Thyroid gland (tissue), 4 donors: ENCODE results near the gene AKAP12. TPM values are rescaled to one million over a fixed set of nuclear protein-coding genes. Genes with fewer than 3 reads are reported as not detected.

Source experiments
- DNase-seq, 2 donors: peaks; one replicate each; pipeline ENCODE4 v3.0.0-alpha.2; 2019
- H3K27ac ChIP-seq, 3 donors: fragments of 200-600 bp; sonication (generic); 1 replicate in 2 of 3; 2 replicates in 1 of 3; pipeline ENCODE4 v1.5.1; 2016 to 2019; ENCODE audit warnings: mild to moderate bottlenecking in 1 of 3, moderate library complexity in 1 of 3
- H3K27me3 ChIP-seq: fragments of 200-600 bp; sonication (generic); one replicate; pipeline ENCODE4 v1.5.1; 2019
- H3K36me3 ChIP-seq, 2 donors: fragments of 200-600 bp; sonication (generic); one replicate each; pipeline ENCODE4 v1.5.1; 2016 to 2019
- H3K4me1 ChIP-seq, 2 donors: fragments of 200-600 bp; sonication (generic); one replicate each; pipeline ENCODE4 v1.5.1; 2017 to 2019
- H3K4me3 ChIP-seq, 3 donors: fragments of 200-600 bp; sonication (generic); replicated peaks in 1 of 3; 1 replicate in 2 of 3; 2 replicates in 1 of 3; pipeline ENCODE4 v1.5.1; 2016; ENCODE audit warnings: mild to moderate bottlenecking in 1 of 3
- H3K9me3 ChIP-seq: fragments of 200-600 bp; sonication (generic); one replicate; pipeline ENCODE4 v1.5.1; 2017
- POLR2A ChIP-seq, 2 donors: fragments of 450-650 bp; IDR thresholded peaks; one replicate each; pipeline ENCODE4 v1.6.1; 2017; ENCODE audit warnings: antibody characterized with exemption in 2 of 2, mild to moderate bottlenecking in 2 of 2, moderate library complexity in 1 of 2
- WGBS, 2 donors: methylation state at CpG; one replicate each; pipeline ENCODE4 v1.1.5; 2017; 5-methylcytosine and 5-hydroxymethylcytosine counted together
- intact Hi-C: fragments of 100-400 bp; cut with DNase I; formaldehyde crosslinking; loops from one replicate; pipeline ENCODE4 v1.15.1; 2023
- total RNA-seq, 4 donors: library from RNA; depleted of rRNA; stranded (reverse); fragments of >200 nt; gene quantifications; one replicate each; pipeline ENCODE4 v1.2.3, GENCODE V29; 2016
- TF ChIP-seq, protein P1 (sequence below), 6 experiments: fragments of 200-600 bp in 3 of 6; fragments of 450-650 bp in 3 of 6; sonication (generic) in 3 of 6; IDR thresholded peaks; one replicate each; pipeline ENCODE4 v1.5.1; 2016 to 2019; ENCODE audit warnings: antibody characterized with exemption in 6 of 6, mild to moderate bottlenecking in 2 of 6, inconsistent platforms in 1 of 6, moderate library complexity in 1 of 6

Gene AKAP12, protein sequence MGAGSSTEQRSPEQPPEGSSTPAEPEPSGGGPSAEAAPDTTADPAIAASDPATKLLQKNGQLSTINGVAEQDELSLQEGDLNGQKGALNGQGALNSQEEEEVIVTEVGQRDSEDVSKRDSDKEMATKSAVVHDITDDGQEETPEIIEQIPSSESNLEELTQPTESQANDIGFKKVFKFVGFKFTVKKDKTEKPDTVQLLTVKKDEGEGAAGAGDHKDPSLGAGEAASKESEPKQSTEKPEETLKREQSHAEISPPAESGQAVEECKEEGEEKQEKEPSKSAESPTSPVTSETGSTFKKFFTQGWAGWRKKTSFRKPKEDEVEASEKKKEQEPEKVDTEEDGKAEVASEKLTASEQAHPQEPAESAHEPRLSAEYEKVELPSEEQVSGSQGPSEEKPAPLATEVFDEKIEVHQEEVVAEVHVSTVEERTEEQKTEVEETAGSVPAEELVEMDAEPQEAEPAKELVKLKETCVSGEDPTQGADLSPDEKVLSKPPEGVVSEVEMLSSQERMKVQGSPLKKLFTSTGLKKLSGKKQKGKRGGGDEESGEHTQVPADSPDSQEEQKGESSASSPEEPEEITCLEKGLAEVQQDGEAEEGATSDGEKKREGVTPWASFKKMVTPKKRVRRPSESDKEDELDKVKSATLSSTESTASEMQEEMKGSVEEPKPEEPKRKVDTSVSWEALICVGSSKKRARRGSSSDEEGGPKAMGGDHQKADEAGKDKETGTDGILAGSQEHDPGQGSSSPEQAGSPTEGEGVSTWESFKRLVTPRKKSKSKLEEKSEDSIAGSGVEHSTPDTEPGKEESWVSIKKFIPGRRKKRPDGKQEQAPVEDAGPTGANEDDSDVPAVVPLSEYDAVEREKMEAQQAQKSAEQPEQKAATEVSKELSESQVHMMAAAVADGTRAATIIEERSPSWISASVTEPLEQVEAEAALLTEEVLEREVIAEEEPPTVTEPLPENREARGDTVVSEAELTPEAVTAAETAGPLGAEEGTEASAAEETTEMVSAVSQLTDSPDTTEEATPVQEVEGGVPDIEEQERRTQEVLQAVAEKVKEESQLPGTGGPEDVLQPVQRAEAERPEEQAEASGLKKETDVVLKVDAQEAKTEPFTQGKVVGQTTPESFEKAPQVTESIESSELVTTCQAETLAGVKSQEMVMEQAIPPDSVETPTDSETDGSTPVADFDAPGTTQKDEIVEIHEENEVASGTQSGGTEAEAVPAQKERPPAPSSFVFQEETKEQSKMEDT (N-terminal part only)
- 100 to 1,000 TPM in 2 of 4 donors, 10 to 100 TPM in 2; 50.7 to 108 (median 79.4) TPM for total RNA-seq

DNA sequence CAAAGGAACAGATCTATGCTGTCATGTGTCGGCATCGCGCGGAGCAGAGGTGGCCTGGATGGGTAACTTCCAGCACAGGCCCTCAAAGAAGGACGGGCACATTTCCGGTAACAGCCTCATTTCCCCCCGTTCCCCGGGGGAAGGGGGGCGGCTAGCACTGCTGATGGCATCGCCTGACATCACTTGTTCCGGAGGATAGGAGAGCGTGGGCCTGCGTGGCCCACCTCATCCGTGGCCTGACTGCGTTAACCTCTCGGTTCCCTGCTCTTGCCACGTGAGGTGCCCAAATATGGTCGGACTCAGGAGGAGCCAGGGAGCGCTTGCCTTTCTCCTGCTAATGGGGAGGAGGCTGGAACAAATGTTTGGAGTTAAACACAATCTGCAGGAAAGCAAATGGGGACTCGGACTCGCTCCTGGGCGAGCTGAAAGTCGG is at the start of gene AKAP12:
AKAP12 (plus strand) TSS at position 365 of the 433 bp plus-strand sequence. CDS start 596 bp downstream, outside the sequence.
- no peaks in the 10 kb centered on the region for H3K9me3 ChIP-seq
- H3K4me1 ChIP-seq, result peaks cover 15 to 20% of the 10 kb centered on the region in 2 donors
- H3K27ac ChIP-seq, result peak within 1 kb of the TSS; percentile 66 to 85 (median 76)
- H3K36me3 ChIP-seq, result no peaks in the 10 kb centered on the region
- no peak for TF ChIP-seq POLR2A (IDR thresholded peaks at IDR 0.05)
- TF ChIP-seq, protein P1, sequence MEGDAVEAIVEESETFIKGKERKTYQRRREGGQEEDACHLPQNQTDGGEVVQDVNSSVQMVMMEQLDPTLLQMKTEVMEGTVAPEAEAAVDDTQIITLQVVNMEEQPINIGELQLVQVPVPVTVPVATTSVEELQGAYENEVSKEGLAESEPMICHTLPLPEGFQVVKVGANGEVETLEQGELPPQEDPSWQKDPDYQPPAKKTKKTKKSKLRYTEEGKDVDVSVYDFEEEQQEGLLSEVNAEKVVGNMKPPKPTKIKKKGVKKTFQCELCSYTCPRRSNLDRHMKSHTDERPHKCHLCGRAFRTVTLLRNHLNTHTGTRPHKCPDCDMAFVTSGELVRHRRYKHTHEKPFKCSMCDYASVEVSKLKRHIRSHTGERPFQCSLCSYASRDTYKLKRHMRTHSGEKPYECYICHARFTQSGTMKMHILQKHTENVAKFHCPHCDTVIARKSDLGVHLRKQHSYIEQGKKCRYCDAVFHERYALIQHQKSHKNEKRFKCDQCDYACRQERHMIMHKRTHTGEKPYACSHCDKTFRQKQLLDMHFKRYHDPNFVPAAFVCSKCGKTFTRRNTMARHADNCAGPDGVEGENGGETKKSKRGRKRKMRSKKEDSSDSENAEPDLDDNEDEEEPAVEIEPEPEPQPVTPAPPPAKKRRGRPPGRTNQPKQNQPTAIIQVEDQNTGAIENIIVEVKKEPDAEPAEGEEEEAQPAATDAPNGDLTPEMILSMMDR (IDR thresholded peaks at IDR 0.05), result no peak
- peak; percentile 14 to 19 for DNase-seq
- 46 to 48% methylated on average over 23 of the region's 23 CpGs for WGBS, 2 donors
- intact Hi-C loops, result loop anchor here (5.0 to 10.0 kb wide), 2 partner anchors 83 to 225 kb away; no protein-coding TSS in a partner anchor
- no peaks in the 10 kb centered on the region for H3K27me3 ChIP-seq
- peak within 1 kb of the TSS; percentile 57 to 80 (median 72) for H3K4me3 ChIP-seq

DNA sequence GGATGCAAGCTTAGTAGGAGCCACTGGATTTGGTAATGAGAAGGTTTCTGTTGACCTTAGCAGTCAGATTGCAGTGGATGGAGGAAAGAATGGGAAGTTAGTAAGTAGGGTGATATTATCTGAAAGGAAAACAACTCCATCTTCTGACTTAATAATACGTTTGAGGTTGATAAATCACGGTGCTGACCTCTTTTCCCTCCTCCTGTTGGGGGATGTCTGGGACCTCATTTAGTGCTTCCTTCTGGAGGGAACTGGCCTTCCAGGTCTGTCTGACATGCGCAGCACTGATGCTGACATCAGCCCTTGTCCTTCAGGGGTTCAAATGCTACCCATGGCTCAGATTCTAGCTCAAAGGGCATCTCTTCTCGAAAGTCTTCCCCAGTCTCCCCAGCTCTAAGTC is 48.2 kb upstream of the AKAP12 start:
- H3K27me3 ChIP-seq, result no peaks in the 10 kb centered on the region
- no peaks in the 10 kb centered on the region for H3K9me3 ChIP-seq
- no peaks in the 10 kb centered on the region for H3K4me1 ChIP-seq
- 79 to 84% methylated on average over 4 of the region's 4 CpGs for WGBS, 2 donors
- DNase-seq, result no peak
- no peaks in the 10 kb centered on the region for H3K36me3 ChIP-seq
- no peak overlapping the region for H3K4me3 ChIP-seq
- no peak for TF ChIP-seq POLR2A (IDR thresholded peaks at IDR 0.05)
- TF ChIP-seq, protein P1 (IDR thresholded peaks at IDR 0.05), result no peak
- intact Hi-C loops, result no loop called here
- H3K27ac ChIP-seq, result no peak overlapping the region

DNA sequence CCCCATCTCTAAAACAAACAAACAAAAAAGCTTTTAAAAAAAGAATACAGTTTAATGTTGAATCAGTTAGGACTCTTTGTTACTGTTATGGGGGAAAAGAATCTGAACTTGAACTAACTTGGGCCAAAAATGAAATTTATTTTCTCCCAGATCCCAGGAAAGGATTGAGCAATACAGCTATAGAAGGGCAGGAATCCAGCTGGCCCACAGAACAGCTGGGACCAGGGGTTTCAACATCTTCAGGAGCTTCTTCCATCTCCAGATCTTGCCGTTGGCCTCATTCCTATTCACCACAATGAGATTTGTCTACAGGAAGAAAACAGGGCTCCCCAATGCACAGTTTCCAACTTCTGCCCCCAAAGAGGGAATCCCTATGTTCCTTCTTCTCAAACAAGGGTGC is 43.2 kb upstream of the AKAP12 start:
- intact Hi-C loops, result no loop called here
- no peak for TF ChIP-seq POLR2A (IDR thresholded peaks at IDR 0.05)
- TF ChIP-seq, protein P1 (IDR thresholded peaks at IDR 0.05), result no peak
- WGBS, 2 donors, result 70 to 85% methylated on average over 1 of the region's 1 CpG

DNA sequence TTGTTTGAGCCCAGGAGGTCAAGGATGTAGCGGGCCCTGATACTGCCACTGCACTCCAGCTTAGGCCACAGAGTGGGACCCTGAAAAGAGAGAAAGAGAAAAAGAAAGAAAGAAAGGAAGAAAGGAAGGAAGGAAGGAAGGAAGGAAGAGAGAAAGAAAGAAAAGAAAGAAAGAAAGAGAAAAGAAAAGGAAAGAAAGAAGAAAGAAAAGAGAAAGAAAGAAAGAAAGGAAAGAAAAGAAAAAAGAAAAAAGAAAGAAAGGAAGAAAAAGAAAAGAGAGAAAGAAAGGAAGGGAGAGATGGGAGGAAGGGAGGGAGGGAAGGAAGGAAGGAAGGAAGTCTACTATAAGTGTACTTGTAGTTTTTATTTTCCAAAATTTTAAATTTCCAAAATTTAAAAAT is 42.2 kb upstream of the AKAP12 start:
- Histone ChIP-seq H3K36me3 (no peaks in the 10 kb centered on the region), H3K27me3 (no peaks in the 10 kb centered on the region), H3K4me1 (no peaks in the 10 kb centered on the region), H3K4me3 (no peak overlapping the region), H3K27ac (no peak overlapping the region), H3K9me3 (no peaks in the 10 kb centered on the region)
- 96 to 97% methylated on average over 1 of the region's 1 CpG for WGBS, 2 donors
- DNase-seq, result no peak
- TF ChIP-seq POLR2A (IDR thresholded peaks at IDR 0.05), result no peak
- TF ChIP-seq, protein P1 (IDR thresholded peaks at IDR 0.05), result no peak
- intact Hi-C loops, result no loop called here

More for the DNA sequence above, 43.2 kb upstream of the AKAP12 start:
- no peak overlapping the region for H3K4me3 ChIP-seq
- no peak for DNase-seq
- H3K27ac ChIP-seq, result no peak overlapping the region
- no peaks in the 10 kb centered on the region for H3K27me3 ChIP-seq
- no peaks in the 10 kb centered on the region for H3K4me1 ChIP-seq
- H3K36me3 ChIP-seq, result no peaks in the 10 kb centered on the region
- H3K9me3 ChIP-seq, result no peaks in the 10 kb centered on the region
